UCSD-AML1 (cell line): ENCODE measurements around the gene POLR1B.
"Not testable (repeated sequence)": the region's sequence is repeated elsewhere in the genome, so short reads cannot be mapped to it uniquely, and the experiment has no call there.

Experiments
- DNase-seq: peaks from one replicate; lab custom pipeline; 2025; ENCODE audit not compliant: unreplicated experiment; lab: John Stamatoyannopoulos, UW

The POLR1B gene

GRCh38 chr2:112542123-112542983 is at the start of gene POLR1B:
Gene POLR1B (plus strand): TSS chr2:112542465. CDS start chr2:112542495, 30 bp downstream.
- DNase-seq = peak; percentile 91

- DNase-seq = no peak
Observed at GRCh38 chr2:112493048-112493447, 49.2 kb upstream of the POLR1B start.

- DNase-seq = no peak
Observed at GRCh38 chr2:112493858-112494648, 48.2 kb upstream of the POLR1B start.

- no peak for DNase-seq
Observed at GRCh38 chr2:112494828-112495227, 47.4 kb upstream of the POLR1B start.

- not testable (repeated sequence) for DNase-seq
Observed at GRCh38 chr2:112495878-112496277, 46.4 kb upstream of the POLR1B start.

GRCh38 chr2:112500850-112501484 is 41.3 kb upstream of the POLR1B start:
- peak; percentile 32 for DNase-seq

- not testable (repeated sequence) for DNase-seq
Observed at GRCh38 chr2:112509239-112509998, 32.8 kb upstream of the POLR1B start.

GRCh38 chr2:112516801-112517200 is 25.5 kb upstream of the POLR1B start:
- DNase-seq = no peak

GRCh38 chr2:112518807-112519206 is 23.5 kb upstream of the POLR1B start:
- DNase-seq = no peak

GRCh38 chr2:112519506-112519905 is 22.8 kb upstream of the POLR1B start:
- DNase-seq = no peak

GRCh38 chr2:112520234-112520783 is 22.0 kb upstream of the POLR1B start:
- no peak for DNase-seq

GRCh38 chr2:112523291-112523777 is 18.9 kb upstream of the POLR1B start:
- no peak for DNase-seq

- not testable (repeated sequence) for DNase-seq
Observed at GRCh38 chr2:112524276-112524675, 18.0 kb upstream of the POLR1B start.

GRCh38 chr2:112528541-112528940 is 13.7 kb upstream of the POLR1B start:
- DNase-seq = no peak

- DNase-seq = no peak
Observed at GRCh38 chr2:112529757-112530156, 12.5 kb upstream of the POLR1B start.

- no peak for DNase-seq
Observed at GRCh38 chr2:112530728-112531127, 11.5 kb upstream of the POLR1B start.

- DNase-seq = no peak
Observed at GRCh38 chr2:112534826-112535225, 7.4 kb upstream of the POLR1B start.

- not testable (repeated sequence) for DNase-seq
Observed at GRCh38 chr2:112536665-112537064, 5.6 kb upstream of the POLR1B start.

GRCh38 chr2:112539306-112539705 is 3.0 kb upstream of the POLR1B start:
- no peak for DNase-seq

GRCh38 chr2:112540906-112541305 is 1.4 kb upstream of the POLR1B start:
- no peak for DNase-seq
